ENCODE data around the gene SYP.

- TF ChIP-seq CTCF (IDR thresholded peaks at IDR 0.05) (no peak), POLR2AphosphoS5 (IDR thresholded peaks at IDR 0.05) (no peak)
Observed at GRCh38 chrX:49177873-49178480, 22.0 kb downstream of the SYP start.

Measured in suprapubic skin (tissue), 3 donors.